Fibroblast of lung (primary cell): ENCODE data around the gene DGAT2. TPM values are rescaled to one million over a fixed set of nuclear protein-coding genes. Genes with fewer than 3 reads are reported as not detected.

Experiments used
- DNase-seq, 2 donors: peaks; one replicate each; pipeline versions ENCODE4 v3.0.0 to v3.0.0-alpha.2; 2010; ENCODE audit warnings: low read depth in 2 of 2
- H2AFZ ChIP-seq: 2 replicates; pipeline ENCODE4 v1.5.1; 2012; ENCODE audit warnings: low read length, control low read depth, inconsistent platforms
- H3K27ac ChIP-seq: 2 replicates; pipeline ENCODE4 v1.5.1; 2011; ENCODE audit warnings: low read length, control low read depth; ENCODE audit not compliant: insufficient read depth
- H3K27me3 ChIP-seq: 2 replicates; pipeline ENCODE4 v1.5.1; 2011; ENCODE audit warnings: mild to moderate bottlenecking, low read length; ENCODE audit not compliant: control insufficient read depth, insufficient read depth
- H3K36me3 ChIP-seq: 2 replicates; pipeline ENCODE4 v1.5.1; 2011; ENCODE audit warnings: low read length; ENCODE audit not compliant: control insufficient read depth, insufficient read depth
- H3K4me1 ChIP-seq: 2 replicates; pipeline ENCODE4 v1.5.1; 2011; ENCODE audit warnings: low read length; ENCODE audit not compliant: control insufficient read depth, insufficient read depth; ENCODE audit errors: extremely low read depth
- H3K4me2 ChIP-seq: 2 replicates; pipeline ENCODE4 v1.5.1; 2011; ENCODE audit warnings: low read length, control low read depth; ENCODE audit not compliant: insufficient read depth; ENCODE audit errors: extremely low read depth
- H3K4me3 ChIP-seq, 4 experiments: fragments of 200-600 bp in 1 of 4; sonication (generic) in 1 of 4; replicated peaks in 1 of 4; 2 replicates each; pipeline ENCODE4 v1.5.1; 2011 to 2016; ENCODE audit warnings: low read length in 4 of 4, low read depth in 3 of 4, mild to moderate bottlenecking in 3 of 4, control low read depth in 2 of 4, inconsistent platforms in 1 of 4, mixed read lengths in 1 of 4; ENCODE audit not compliant: insufficient read depth in 1 of 4; ENCODE audit errors: control extremely low read depth in 1 of 4
- H3K79me2 ChIP-seq: 2 replicates; pipeline ENCODE4 v1.5.1; 2012; ENCODE audit warnings: mild to moderate bottlenecking, low read length, inconsistent platforms; ENCODE audit not compliant: control insufficient read depth, insufficient read depth
- H3K9ac ChIP-seq: 2 replicates; pipeline ENCODE4 v1.5.1; 2011; ENCODE audit warnings: mild to moderate bottlenecking, low read length, control low read depth; ENCODE audit not compliant: insufficient read depth
- H3K9me3 ChIP-seq: 2 replicates; pipeline ENCODE4 v1.5.1; 2012; ENCODE audit warnings: low read depth, low read length; ENCODE audit not compliant: control insufficient read depth, insufficient read depth
- H4K20me1 ChIP-seq: 2 replicates; pipeline ENCODE4 v1.5.1; 2011; ENCODE audit warnings: low read length; ENCODE audit not compliant: control insufficient read depth, insufficient read depth; ENCODE audit errors: extremely low read depth
- EZH2 ChIP-seq: IDR thresholded peaks from 2 replicates; pipeline ENCODE4 v1.5.1; 2012; ENCODE audit warnings: low read length, control low read depth, mild to moderate bottlenecking; ENCODE audit errors: missing control alignments
- polyA plus RNA-seq, 2 donors: library from polyadenylated mRNA; depleted of rRNA in 1 of 2; stranded (reverse) in 1 of 2; unstranded in 1 of 2; fragments of >200 nt; gene quantifications; 2 replicates each; pipeline ENCODE4 v1.2.1, GENCODE V29; 2011 to 2012; ENCODE audit warnings: missing spikeins in 1 of 2
- total RNA-seq: library from RNA; depleted of rRNA; stranded (reverse); fragments of >200 nt; gene quantifications from 2 replicates; pipeline ENCODE4 v1.2.1, GENCODE V29; 2014
- TF ChIP-seq, protein P1 (sequence below), 2 donors: IDR thresholded peaks in 1 of 2; conservative IDR thresholded peaks in 1 of 2; 1 replicate in 1 of 2; 2 replicates in 1 of 2; pipeline ENCODE4 v1.5.1; 2011 to 2012; ENCODE audit warnings: low read length in 2 of 2, control low read depth in 1 of 2, inconsistent platforms in 1 of 2, low read depth in 1 of 2, mild to moderate bottlenecking in 1 of 2

DGAT2 gene
- total and polyA plus RNA-seq, 2 donors (not counting 1 experiment from before 2014, with no cell fraction given): 0.32 to 1.3 TPM

DNA sequence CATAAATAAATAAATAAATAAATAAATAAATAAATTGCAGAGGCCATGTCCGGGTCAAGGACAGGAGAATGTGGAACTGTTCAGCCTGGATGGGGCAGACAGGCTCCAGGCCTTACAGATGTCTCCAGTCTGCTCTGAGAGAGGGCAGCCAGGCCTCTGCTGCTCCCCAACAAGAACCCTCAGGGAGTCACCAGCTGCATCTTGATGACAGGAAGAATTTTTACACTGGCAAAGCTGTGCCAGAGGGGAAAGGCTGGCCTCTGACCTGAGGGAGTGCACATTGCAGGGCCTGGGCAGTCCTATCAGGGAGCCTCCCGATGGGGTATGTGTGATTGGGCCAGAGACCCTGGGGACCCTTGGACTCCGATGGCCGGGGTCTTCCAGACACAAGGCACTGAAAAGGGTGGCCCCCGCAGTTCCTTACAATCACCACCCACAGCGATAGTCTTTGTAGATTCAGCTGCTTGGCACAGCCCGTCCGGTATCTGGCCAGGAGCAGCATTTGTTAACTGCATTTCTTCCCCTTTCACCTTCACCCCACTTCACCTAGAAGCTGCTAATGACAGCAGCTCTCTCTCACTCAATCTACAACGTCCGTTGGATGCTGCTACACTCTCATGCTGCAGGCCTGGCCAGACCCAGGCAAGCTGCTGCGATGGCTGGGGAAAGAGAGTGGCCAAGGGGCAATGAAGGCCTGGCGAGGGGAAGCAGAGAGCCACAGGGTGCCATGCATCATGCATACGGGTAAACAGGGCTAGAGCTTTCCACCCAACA, 42.8 kb upstream of the DGAT2 start:
- TF ChIP-seq EZH2: no peak
- TF ChIP-seq, protein P1, sequence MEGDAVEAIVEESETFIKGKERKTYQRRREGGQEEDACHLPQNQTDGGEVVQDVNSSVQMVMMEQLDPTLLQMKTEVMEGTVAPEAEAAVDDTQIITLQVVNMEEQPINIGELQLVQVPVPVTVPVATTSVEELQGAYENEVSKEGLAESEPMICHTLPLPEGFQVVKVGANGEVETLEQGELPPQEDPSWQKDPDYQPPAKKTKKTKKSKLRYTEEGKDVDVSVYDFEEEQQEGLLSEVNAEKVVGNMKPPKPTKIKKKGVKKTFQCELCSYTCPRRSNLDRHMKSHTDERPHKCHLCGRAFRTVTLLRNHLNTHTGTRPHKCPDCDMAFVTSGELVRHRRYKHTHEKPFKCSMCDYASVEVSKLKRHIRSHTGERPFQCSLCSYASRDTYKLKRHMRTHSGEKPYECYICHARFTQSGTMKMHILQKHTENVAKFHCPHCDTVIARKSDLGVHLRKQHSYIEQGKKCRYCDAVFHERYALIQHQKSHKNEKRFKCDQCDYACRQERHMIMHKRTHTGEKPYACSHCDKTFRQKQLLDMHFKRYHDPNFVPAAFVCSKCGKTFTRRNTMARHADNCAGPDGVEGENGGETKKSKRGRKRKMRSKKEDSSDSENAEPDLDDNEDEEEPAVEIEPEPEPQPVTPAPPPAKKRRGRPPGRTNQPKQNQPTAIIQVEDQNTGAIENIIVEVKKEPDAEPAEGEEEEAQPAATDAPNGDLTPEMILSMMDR (conservative IDR thresholded peaks at IDR 0.05 in 1 of 2, IDR thresholded peaks at IDR 0.05 in 1 of 2; ENCODE audit: low read depth in 1 of 2, low read length in 2 of 2): no peak
- Histone ChIP-seq H3K27me3 (no peaks in the 10 kb centered on the region), H3K4me1 (no peaks in the 10 kb centered on the region), H3K9me3 (no peaks in the 10 kb centered on the region), H3K27ac (no peak overlapping the region), H3K79me2 (no peaks in the 10 kb centered on the region), H2AFZ (no peak overlapping the region), H4K20me1 (no peaks in the 10 kb centered on the region), H3K9ac (no peak overlapping the region), H3K4me3 (no peak overlapping the region), H3K36me3 (no peaks in the 10 kb centered on the region), H3K4me2 (no peak overlapping the region)
- DNase-seq: no peak

DNA sequence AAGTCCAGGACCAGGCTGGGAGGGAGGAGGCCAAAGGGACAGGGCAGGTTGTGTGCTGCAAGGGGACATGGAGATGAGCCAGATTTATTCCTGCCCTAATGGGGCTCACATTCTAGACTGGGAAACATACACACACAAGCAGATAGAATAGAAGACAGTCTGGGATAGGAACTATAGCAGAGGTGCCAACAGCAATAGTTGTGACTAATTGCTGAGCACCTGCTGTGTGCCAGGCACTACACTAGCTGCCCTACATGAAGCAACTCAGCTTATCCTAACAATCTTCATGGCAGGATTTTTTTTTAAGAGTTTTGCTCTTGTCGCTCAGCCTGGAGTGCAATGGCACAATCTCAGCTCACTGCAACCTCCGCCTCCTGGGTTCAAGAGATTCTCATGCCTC, 39.6 kb upstream of the DGAT2 start:
- Histone ChIP-seq H3K9me3 (no peaks in the 10 kb centered on the region), H3K4me1 (no peaks in the 10 kb centered on the region), H3K4me2 (no peak overlapping the region), H4K20me1 (no peaks in the 10 kb centered on the region), H3K4me3 (no peak overlapping the region), H2AFZ (no peak overlapping the region), H3K27ac (no peak overlapping the region), H3K36me3 (no peaks in the 10 kb centered on the region), H3K27me3 (no peaks in the 10 kb centered on the region), H3K9ac (no peak overlapping the region), H3K79me2 (no peaks in the 10 kb centered on the region)
- no peak for DNase-seq
- TF ChIP-seq, protein P1 (conservative IDR thresholded peaks at IDR 0.05 in 1 of 2, IDR thresholded peaks at IDR 0.05 in 1 of 2; ENCODE audit: low read depth in 1 of 2, low read length in 2 of 2): no peak
- TF ChIP-seq EZH2: no peak

DNA sequence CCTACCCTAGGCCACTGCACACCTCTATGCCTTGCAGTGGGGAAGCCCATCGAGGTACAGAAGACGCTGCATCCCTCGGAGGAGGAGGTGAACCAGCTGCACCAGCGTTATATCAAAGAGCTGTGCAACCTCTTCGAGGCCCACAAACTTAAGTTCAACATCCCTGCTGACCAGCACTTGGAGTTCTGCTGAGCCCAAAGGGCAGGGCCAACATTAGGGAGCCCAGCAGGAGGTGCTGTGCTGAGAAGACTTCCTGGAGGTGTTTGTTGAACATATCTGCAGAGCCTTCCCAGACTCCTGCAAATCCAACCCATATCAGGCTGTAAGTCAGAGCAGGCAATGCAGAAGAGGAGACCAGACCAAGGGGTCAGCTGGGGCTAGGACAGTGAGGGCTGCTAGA, 37.5 kb upstream of the DGAT2 start:
- Histone ChIP-seq H3K9me3 (no peaks in the 10 kb centered on the region), H3K79me2 (no peaks in the 10 kb centered on the region), H3K4me3 (no peak overlapping the region), H3K27me3 (peaks cover 6% of the 10 kb centered on the region), H3K27ac (no peak overlapping the region), H3K9ac (no peak overlapping the region), H3K36me3 (no peaks in the 10 kb centered on the region), H4K20me1 (no peaks in the 10 kb centered on the region), H2AFZ (no peak overlapping the region), H3K4me2 (no peak overlapping the region), H3K4me1 (no peaks in the 10 kb centered on the region)
- no peak for TF ChIP-seq EZH2
- TF ChIP-seq, protein P1 (conservative IDR thresholded peaks at IDR 0.05 in 1 of 2, IDR thresholded peaks at IDR 0.05 in 1 of 2; ENCODE audit: low read depth in 1 of 2, low read length in 2 of 2): no peak
- DNase-seq: no peak
